M059J (cell line): ENCODE results near the gene RBM20. TPM values are rescaled to one million over a fixed set of nuclear protein-coding genes. Genes with fewer than 3 reads are reported as not detected.
"Not testable (repeated sequence)": the region's sequence is repeated elsewhere in the genome, so short reads cannot be mapped to it uniquely, and the experiment has no call there.

Experiments
- DNase-seq: peaks from one replicate; pipeline ENCODE4 v3.0.0-alpha.2; 2012; ENCODE audit warnings: low read depth
- total RNA-seq: library from RNA; depleted of rRNA; stranded (reverse); fragments of >200 nt; shearing (Covaris generic); gene quantifications from 2 replicates; pipeline ENCODE4 v1.2.3, GENCODE V29; 2014; rRNA removed

RBM20 gene
- total RNA-seq: 0.02 and 1.8 TPM in 2 replicates

- DNase-seq: peak; percentile 31
Measured at GRCh38 chr10:110643653-110644597, at the start of gene RBM20. Gene RBM20 (plus strand): TSS chr10:110644336. CDS start chr10:110644455, 119 bp downstream.

GRCh38 chr10:110597476-110597875 is 46.7 kb upstream of the RBM20 start:
- no peak for DNase-seq

GRCh38 chr10:110600487-110601101 is 43.5 kb upstream of the RBM20 start:
- peak; percentile 60 for DNase-seq

GRCh38 chr10:110601581-110601980 is 42.6 kb upstream of the RBM20 start:
- DNase-seq: no peak

GRCh38 chr10:110608087-110608486 is 36.0 kb upstream of the RBM20 start:
- no peak for DNase-seq

- DNase-seq: peak; percentile 44
Measured at GRCh38 chr10:110609605-110610004, 34.5 kb upstream of the RBM20 start.

- DNase-seq: peak; percentile 56
Measured at GRCh38 chr10:110610308-110610774, 33.8 kb upstream of the RBM20 start.

- DNase-seq: not testable (repeated sequence)
Measured at GRCh38 chr10:110610781-110611180, 33.4 kb upstream of the RBM20 start.

GRCh38 chr10:110612087-110612486 is 32.0 kb upstream of the RBM20 start:
- no peak for DNase-seq

GRCh38 chr10:110612629-110613028 is 31.5 kb upstream of the RBM20 start:
- no peak for DNase-seq

GRCh38 chr10:110613341-110613995 is 30.7 kb upstream of the RBM20 start:
- DNase-seq: no peak

- DNase-seq: no peak
Measured at GRCh38 chr10:110613996-110614495, 30.1 kb upstream of the RBM20 start.

GRCh38 chr10:110615057-110615747 is 28.9 kb upstream of the RBM20 start:
- DNase-seq: peak; percentile 41

- no peak for DNase-seq
Measured at GRCh38 chr10:110616493-110617033, 27.6 kb upstream of the RBM20 start.

- no peak for DNase-seq
Measured at GRCh38 chr10:110617425-110618229, 26.5 kb upstream of the RBM20 start.

- DNase-seq: no peak
Measured at GRCh38 chr10:110618230-110618610, 25.9 kb upstream of the RBM20 start.

GRCh38 chr10:110619514-110620397 is 24.4 kb upstream of the RBM20 start:
- DNase-seq: no peak

GRCh38 chr10:110620398-110620719 is 23.8 kb upstream of the RBM20 start:
- DNase-seq: no peak

GRCh38 chr10:110623316-110623715 is 20.8 kb upstream of the RBM20 start:
- not testable (repeated sequence) for DNase-seq
